Natural killer cell (primary cell): ENCODE measurements around the gene DOC2A. TPM values are rescaled to one million over a fixed set of nuclear protein-coding genes. Genes with fewer than 3 reads are reported as not detected.
"Not testable (repeated sequence)": the region's sequence is repeated elsewhere in the genome, so short reads cannot be mapped to it uniquely, and the experiment has no call there.

Experiments used
- ATAC-seq, 3 donors: fragments of 150-1000 bp in 2 of 3; fragments of 200-7000 bp in 1 of 3; cut with Tn5 transposase; 1 replicate in 1 of 3; 2 replicates in 2 of 3; pipeline ENCODE4 v1.10.0; 2021; ENCODE audit warnings: mild to moderate bottlenecking in 2 of 3, moderate library complexity in 2 of 3
- DNase-seq, 2 donors: peaks; one replicate each; pipeline versions ENCODE4 v3.0.0 to v3.0.0-alpha.2; 2013 to 2021; ENCODE audit warnings: mixed read lengths in 1 of 2
- H3K27ac ChIP-seq: one replicate; pipeline ENCODE4 v1.5.1; 2013; ENCODE audit warnings: mild to moderate bottlenecking, low read length
- H3K27me3 ChIP-seq: one replicate; pipeline ENCODE4 v1.6.1; 2013; ENCODE audit warnings: low read length; ENCODE audit not compliant: control insufficient read depth, insufficient read depth
- H3K36me3 ChIP-seq: one replicate; pipeline ENCODE4 v1.6.1; 2013; ENCODE audit warnings: low read length; ENCODE audit not compliant: control insufficient read depth, insufficient read depth
- H3K4me1 ChIP-seq: one replicate; pipeline ENCODE4 v1.6.1; 2013; ENCODE audit warnings: low read length; ENCODE audit not compliant: control insufficient read depth, insufficient read depth
- H3K4me3 ChIP-seq: one replicate; pipeline ENCODE4 v1.5.1; 2013; ENCODE audit warnings: low read length
- H3K9me3 ChIP-seq: one replicate; pipeline ENCODE4 v1.6.1; 2013; ENCODE audit warnings: low read length; ENCODE audit not compliant: control insufficient read depth, insufficient read depth
- H3K27ac Mint-ChIP-seq, 2 donors: one replicate each; pipeline ENCODE4 v1.8.0; 2022; ENCODE audit warnings: mild to moderate bottlenecking in 2 of 2, mixed read lengths in 2 of 2, moderate library complexity in 1 of 2
- H3K27me3 Mint-ChIP-seq, 2 donors: one replicate each; pipeline ENCODE4 v1.8.0; 2022; ENCODE audit warnings: low read depth in 2 of 2, mixed read lengths in 2 of 2
- H3K36me3 Mint-ChIP-seq: one replicate; pipeline ENCODE4 v1.8.0; 2022; ENCODE audit warnings: mixed read lengths
- H3K4me1 Mint-ChIP-seq, 2 donors: one replicate each; pipeline ENCODE4 v1.8.0; 2022; ENCODE audit warnings: mixed read lengths in 2 of 2
- H3K4me3 Mint-ChIP-seq: one replicate; pipeline ENCODE4 v1.8.0; 2022; ENCODE audit warnings: mild to moderate bottlenecking, moderate library complexity, mixed read lengths
- H3K9me3 Mint-ChIP-seq, 2 donors: one replicate each; pipeline ENCODE4 v1.8.0; 2022; ENCODE audit warnings: mixed read lengths in 2 of 2
- WGBS: methylation state at CpG from one replicate; pipeline ENCODE4 v1.1.7; 2013; ENCODE audit warnings: missing lambda C conversion rate; ENCODE audit not compliant: insufficient coverage; 5-methylcytosine and 5-hydroxymethylcytosine counted together
- intact Hi-C: fragments of 100-400 bp; cut with micrococcal nuclease; formaldehyde crosslinking; loops from one replicate; pipeline ENCODE4 v1.14.2; 2022
- total RNA-seq, 4 donors: library from RNA; stranded (reverse); fragments of 120-200 nt in 1 of 4; gene quantifications; one replicate each; pipeline versions ENCODE4 v1.2.3 to v1.2.4, GENCODE V29; 2013 to 2022
- TF ChIP-seq, protein P1 (sequence below): fragments of 200-600 bp; IDR thresholded peaks from one replicate; pipeline ENCODE4 v1.8.0; 2022; ENCODE audit warnings: antibody characterized with exemption

Gene DOC2A
- total RNA-seq, 3 donors from 2014 or later (not counting 1 experiment from before 2014, with no cell fraction given) = not detected

DNA sequence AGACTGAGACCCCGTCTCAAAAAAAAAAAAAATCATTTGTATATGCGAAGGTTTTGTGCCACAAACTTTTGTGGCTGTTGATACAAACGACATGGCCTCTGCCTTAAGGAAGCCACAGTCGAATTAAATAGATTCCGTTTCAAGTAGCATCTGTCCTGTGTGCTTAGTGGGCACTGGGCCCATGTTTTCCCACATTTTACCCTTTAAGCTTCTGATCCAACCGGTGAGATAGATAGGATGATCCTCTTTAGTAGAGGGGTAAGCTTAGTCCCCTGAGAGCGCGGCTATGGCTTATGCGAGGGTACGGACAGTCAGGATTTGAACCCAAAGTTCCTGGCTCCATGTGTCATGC lies 49.7 kb downstream of the DOC2A start:
- 83% methylated on average over 10 of the region's 10 CpGs for WGBS
- H3K36me3 Mint-ChIP-seq = no peaks in the 10 kb centered on the region
- peak overlapping the region; percentile 75 for H3K4me3 ChIP-seq

DNA sequence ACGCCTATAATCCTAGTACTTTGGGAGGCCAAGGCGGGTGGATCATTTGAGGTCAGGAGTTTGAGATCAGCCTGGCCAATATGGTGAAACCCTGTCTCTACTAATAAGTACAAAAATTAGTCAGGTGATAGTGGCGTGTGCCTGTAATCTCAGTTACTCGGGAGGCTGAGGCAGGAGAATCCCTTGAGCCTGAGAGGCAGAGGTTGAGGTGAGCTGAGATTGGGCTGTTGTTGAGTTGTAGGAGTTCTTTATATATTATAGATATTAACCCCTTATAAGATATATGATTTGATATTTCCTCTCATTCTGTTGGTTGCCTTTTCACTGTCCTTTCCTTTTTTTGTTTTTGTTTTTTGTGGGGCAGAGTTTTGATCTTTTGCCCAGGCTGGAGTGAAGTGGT lies 51.0 kb downstream of the DOC2A start:
- not testable (repeated sequence) for H3K9me3 ChIP-seq, H3K27ac ChIP-seq, H3K9me3 Mint-ChIP-seq, H3K27me3 Mint-ChIP-seq, H3K36me3 Mint-ChIP-seq, H3K4me3 ChIP-seq, ATAC-seq, H3K4me3 Mint-ChIP-seq, H3K27ac Mint-ChIP-seq, DNase-seq, H3K27me3 ChIP-seq, H3K36me3 ChIP-seq
- H3K4me1 Mint-ChIP-seq = peaks cover 11 to 17% of the 10 kb centered on the region in 2 donors
- 100% methylated on average over 4 of the region's 4 CpGs for WGBS
- H3K4me1 ChIP-seq = peaks cover 17% of the 10 kb centered on the region
- intact Hi-C loops = loop anchor here (2.0 kb wide), 1 partner anchor 97 kb away; the partner anchor contains the start of gene CDIPT

More for the DNA sequence above, 49.7 kb downstream of the DOC2A start:
- peak overlapping the region; percentile 78 for H3K27ac ChIP-seq
- Mint-ChIP-seq H3K27me3 (no peaks in the 10 kb centered on the region), H3K4me1 (peaks cover 11 to 17% of the 10 kb centered on the region in 2 donors), H3K27ac (peak overlapping the region; percentile 88 to 90), H3K4me3 (peak overlapping the region; percentile 86), H3K9me3 (no peaks in the 10 kb centered on the region)
- no peaks in the 10 kb centered on the region for H3K27me3 ChIP-seq
- H3K36me3 ChIP-seq = no peaks in the 10 kb centered on the region
- TF ChIP-seq, protein P1, sequence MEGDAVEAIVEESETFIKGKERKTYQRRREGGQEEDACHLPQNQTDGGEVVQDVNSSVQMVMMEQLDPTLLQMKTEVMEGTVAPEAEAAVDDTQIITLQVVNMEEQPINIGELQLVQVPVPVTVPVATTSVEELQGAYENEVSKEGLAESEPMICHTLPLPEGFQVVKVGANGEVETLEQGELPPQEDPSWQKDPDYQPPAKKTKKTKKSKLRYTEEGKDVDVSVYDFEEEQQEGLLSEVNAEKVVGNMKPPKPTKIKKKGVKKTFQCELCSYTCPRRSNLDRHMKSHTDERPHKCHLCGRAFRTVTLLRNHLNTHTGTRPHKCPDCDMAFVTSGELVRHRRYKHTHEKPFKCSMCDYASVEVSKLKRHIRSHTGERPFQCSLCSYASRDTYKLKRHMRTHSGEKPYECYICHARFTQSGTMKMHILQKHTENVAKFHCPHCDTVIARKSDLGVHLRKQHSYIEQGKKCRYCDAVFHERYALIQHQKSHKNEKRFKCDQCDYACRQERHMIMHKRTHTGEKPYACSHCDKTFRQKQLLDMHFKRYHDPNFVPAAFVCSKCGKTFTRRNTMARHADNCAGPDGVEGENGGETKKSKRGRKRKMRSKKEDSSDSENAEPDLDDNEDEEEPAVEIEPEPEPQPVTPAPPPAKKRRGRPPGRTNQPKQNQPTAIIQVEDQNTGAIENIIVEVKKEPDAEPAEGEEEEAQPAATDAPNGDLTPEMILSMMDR = no peak
- H3K4me1 ChIP-seq = peaks cover 17% of the 10 kb centered on the region
- ATAC-seq (no peak), DNase-seq (no peak)
- H3K9me3 ChIP-seq = no peaks in the 10 kb centered on the region
- intact Hi-C loops = loop anchor here (1.0 to 2.0 kb wide), 3 partner anchors 12 to 98 kb away; partner anchors contain the start of genes CDIPT, KCTD13 and TAOK2

GRCh38 chr16:29959293-29959692 lies 51.5 kb downstream of the DOC2A start:
- 91% methylated on average over 9 of the region's 9 CpGs for WGBS
- Mint-ChIP-seq H3K4me1 (peaks cover 11 to 17% of the 10 kb centered on the region in 2 donors), H3K27me3 (no peaks in the 10 kb centered on the region), H3K27ac (no peak overlapping the region), H3K36me3 (no peaks in the 10 kb centered on the region), H3K9me3 (no peaks in the 10 kb centered on the region), H3K4me3 (no peak overlapping the region)
- Histone ChIP-seq H3K4me3 (no peak overlapping the region), H3K4me1 (peaks cover 17% of the 10 kb centered on the region), H3K27me3 (no peaks in the 10 kb centered on the region), H3K36me3 (no peaks in the 10 kb centered on the region), H3K27ac (no peak overlapping the region), H3K9me3 (no peaks in the 10 kb centered on the region)
- ATAC-seq (no peak), DNase-seq (peak in 1 of 2 donors; percentile 42)
- TF ChIP-seq, protein P1 = no peak
- intact Hi-C loops = no loop called here

GRCh38 chr16:29958756-29959155 lies 52.1 kb downstream of the DOC2A start:
- H3K4me3 Mint-ChIP-seq = no peak overlapping the region
- ATAC-seq = no peak
- Histone ChIP-seq H3K36me3 (no peaks in the 10 kb centered on the region), H3K27me3 (no peaks in the 10 kb centered on the region), H3K9me3 (no peaks in the 10 kb centered on the region), H3K27ac (no peak overlapping the region), H3K4me3 (no peak overlapping the region), H3K4me1 (peaks cover 17% of the 10 kb centered on the region)
- no peaks in the 10 kb centered on the region for H3K36me3 Mint-ChIP-seq
- no peaks in the 10 kb centered on the region for H3K27me3 Mint-ChIP-seq
- WGBS = 89% methylated on average over 4 of the region's 5 CpGs
- no peak overlapping the region for H3K27ac Mint-ChIP-seq
- peaks cover 11 to 17% of the 10 kb centered on the region in 2 donors for H3K4me1 Mint-ChIP-seq
- no peak for DNase-seq
- TF ChIP-seq, protein P1 = no peak
- intact Hi-C loops = no loop called here
- no peaks in the 10 kb centered on the region for H3K9me3 Mint-ChIP-seq

Other genes starting within 250 kb of the DOC2A start
- gene ZG16, start 232.8 kb downstream of the DOC2A start, total RNA-seq = not detected
- 10 to 100 TPM; 73.4 to 96.0 (median 86.5) TPM for gene KIF22, start 220.3 kb downstream of the DOC2A start, total RNA-seq
- gene MAZ, start 204.5 kb downstream of the DOC2A start, total RNA-seq = 100 to 1,000 TPM; 234 to 265 (median 252) TPM
- 1 to 10 TPM in 1 of 3 donors, under 1 TPM in 2; 0.70 to 1.4 (median 0.91) TPM for gene PRRT2, start 198.8 kb downstream of the DOC2A start, total RNA-seq
- 10 to 100 TPM in 2 of 3 donors, 1 to 10 TPM in 1; 8.9 to 16.2 (median 13.4) TPM for gene PAGR1, start 194.9 kb downstream of the DOC2A start, total RNA-seq
- 100 to 1,000 TPM; 154 to 168 (median 163) TPM for gene MVP, start 190.6 kb downstream of the DOC2A start, total RNA-seq
- 10 to 100 TPM; 42.3 to 66.9 (median 53.0) TPM for gene CDIPT, start 147.8 kb downstream of the DOC2A start, total RNA-seq
- under 1 TPM in 1 of 3 donors, not detected in 2; 0.14 TPM for gene SEZ6L2, start 111.5 kb downstream of the DOC2A start, total RNA-seq
- gene ASPHD1, start 110.5 kb downstream of the DOC2A start, total RNA-seq = not detected
- 10 to 100 TPM; 36.1 to 54.0 (median 51.7) TPM for gene KCTD13, start 84.8 kb downstream of the DOC2A start, total RNA-seq
- 10 to 100 TPM; 50.2 to 69.5 (median 50.8) TPM for gene TMEM219, start 48.9 kb downstream of the DOC2A start, total RNA-seq
- 10 to 100 TPM; 35.3 to 42.8 (median 41.5) TPM for gene TAOK2, start 37.2 kb downstream of the DOC2A start, total RNA-seq
- 10 to 100 TPM; 11.1 to 13.4 (median 12.7) TPM for gene HIRIP3, start 15.4 kb downstream of the DOC2A start, total RNA-seq
- 100 to 1,000 TPM in 1 of 3 donors, 10 to 100 TPM in 2; 75.0 to 107 (median 99.5) TPM for gene INO80E, start 14.8 kb downstream of the DOC2A start, total RNA-seq
- gene C16orf92, start 12.2 kb upstream of the DOC2A start, total RNA-seq = not detected
- gene TLCD3B, start 20.2 kb upstream of the DOC2A start, total RNA-seq = 1 to 10 TPM in 2 of 3 donors, under 1 TPM in 1; 0.88 to 2.0 (median 1.7) TPM
- 100 to 1,000 TPM; 412 to 544 (median 490) TPM for gene ALDOA, start 54.7 kb upstream of the DOC2A start, total RNA-seq
- 100 to 1,000 TPM; 119 to 132 (median 130) TPM for gene PPP4C, start 65.0 kb upstream of the DOC2A start, total RNA-seq
- 1 to 10 TPM in 1 of 3 donors, under 1 TPM in 2; 0.91 to 1.1 (median 0.98) TPM for gene TBX6, start 80.9 kb upstream of the DOC2A start, total RNA-seq
- 100 to 1,000 TPM; 148 to 177 (median 160) TPM for gene YPEL3, start 85.2 kb upstream of the DOC2A start, total RNA-seq
- gene GDPD3, start 102.5 kb upstream of the DOC2A start, total RNA-seq = 10 to 100 TPM in 1 of 3 donors, 1 to 10 TPM in 2; 5.3 to 14.7 (median 9.1) TPM
- 10 to 100 TPM; 45.2 to 55.7 (median 50.9) TPM for gene MAPK3, start 112.2 kb upstream of the DOC2A start, total RNA-seq
- 100 to 1,000 TPM; 699 to 926 (median 829) TPM for gene CORO1A, start 172.6 kb upstream of the DOC2A start, total RNA-seq
- 10 to 100 TPM; 63.0 to 94.3 (median 70.6) TPM for gene BOLA2B, start 182.6 kb upstream of the DOC2A start, total RNA-seq
- gene SLX1A, start 182.8 kb upstream of the DOC2A start, total RNA-seq = 100 to 1,000 TPM in 2 of 3 donors, 10 to 100 TPM in 1; 78.1 to 132 (median 109) TPM
- 10 to 100 TPM; 15.9 to 27.1 (median 19.4) TPM for gene SULT1A3, start 188.2 kb upstream of the DOC2A start, total RNA-seq
- 10 to 100 TPM; 17.0 to 43.5 (median 39.8) TPM for gene NPIPB13, start 237.5 kb upstream of the DOC2A start, total RNA-seq